K562 (cell line): ENCODE data around the gene NR1D2. TPM values are rescaled to one million over a fixed set of nuclear protein-coding genes. Genes with fewer than 3 reads are reported as not detected.
A peak's percentile ranks its signal among the peaks of the same experiment; 100 is the strongest.

ENCODE experiments used
- ATF7 ChIP-seq: fragments of 450-650 bp; IDR thresholded peaks from 2 replicates; pipeline ENCODE4 v1.7.1; 2014; ENCODE audit warnings: mild to moderate bottlenecking, moderate library complexity
- CBX8 ChIP-seq: fragments of 200-600 bp; sonication (generic); IDR thresholded peaks from 2 replicates; pipeline ENCODE4 v1.6.1; 2012; ENCODE audit warnings: borderline replicate concordance, mixed run types, low read depth, mild to moderate bottlenecking, moderate library complexity, mixed read lengths, low read length, control low read depth, inconsistent platforms; ENCODE audit not compliant: poor library complexity, severe bottlenecking; ENCODE audit errors: extremely low read depth
- CTCFL ChIP-seq: IDR thresholded peaks from 2 replicates; pipeline ENCODE4 v1.6.1; 2011; ENCODE audit warnings: borderline replicate concordance, low read depth, mild to moderate bottlenecking, moderate library complexity, low read length; ENCODE audit not compliant: insufficient read depth, poor library complexity, severe bottlenecking
- LEF1 ChIP-seq: fragments of 450-650 bp; IDR thresholded peaks from 2 replicates; pipeline ENCODE4 v1.6.1; 2016; ENCODE audit warnings: mild to moderate bottlenecking
- MAFG ChIP-seq: fragments of 450-650 bp; conservative IDR thresholded peaks from 2 replicates; pipeline ENCODE4 v1.6.1; 2016; ENCODE audit warnings: missing genetic modification characterization, missing compliant biosample characterization
- MXD1 ChIP-seq: fragments of 250-450 bp; sonication (Bioruptor Pico); IDR thresholded peaks from 2 replicates; pipeline ENCODE4 v1.8.0; 2021; ENCODE audit warnings: borderline replicate concordance, mild to moderate bottlenecking, moderate library complexity; ENCODE audit not compliant: poor library complexity, severe bottlenecking
- MXI1 ChIP-seq: IDR thresholded peaks from 2 replicates; pipeline ENCODE4 v1.6.1; 2011; ENCODE audit warnings: low read depth, mild to moderate bottlenecking, improper control_type of control experiment, low read length
- NEUROD1 ChIP-seq: fragments of 150-350 bp; IDR thresholded peaks from 2 replicates; pipeline ENCODE4 v1.6.1; 2014; ENCODE audit warnings: borderline replicate concordance, low read length, low read depth; ENCODE audit not compliant: partially characterized antibody
- NFIC ChIP-seq: fragments of 450-650 bp; IDR thresholded peaks from 2 replicates; pipeline ENCODE4 v1.6.1; 2017; ENCODE audit warnings: mild to moderate bottlenecking, inconsistent platforms
- NR1H2 ChIP-seq: sonication (generic); formaldehyde crosslinking; IDR thresholded peaks from 2 replicates; pipeline ENCODE4 v1.4.0; 2020; ENCODE audit warnings: mild to moderate bottlenecking, missing genetic modification reagents
- NR2F6 ChIP-seq: fragments of 450-650 bp; formaldehyde crosslinking; IDR thresholded peaks from 2 replicates; pipeline ENCODE4 v1.4.0; 2020; ENCODE audit warnings: mild to moderate bottlenecking
- SREBF1 ChIP-seq: fragments of 150-350 bp; IDR thresholded peaks from 2 replicates; pipeline ENCODE4 v1.6.1; 2014; ENCODE audit warnings: antibody characterized with exemption, low read depth, low read length, borderline replicate concordance
- SRSF7 ChIP-seq: fragments of 200-400 bp; formaldehyde crosslinking; optimal IDR thresholded peaks from 2 replicates; pipeline ENCODE3; 2017; ENCODE audit warnings: mild to moderate bottlenecking, low read depth, low read length
- TAF9B ChIP-seq: fragments of 450-650 bp; IDR thresholded peaks from 2 replicates; pipeline ENCODE4 v1.6.1; 2018; ENCODE audit warnings: mild to moderate bottlenecking; ENCODE audit not compliant: partially characterized antibody
- U2AF1 ChIP-seq: fragments of 200-400 bp; formaldehyde crosslinking; optimal IDR thresholded peaks from 2 replicates; pipeline ENCODE3; 2017; ENCODE audit warnings: mild to moderate bottlenecking, low read depth, low read length, moderate library complexity
- ZNF431 ChIP-seq: sonication (generic); formaldehyde crosslinking; IDR thresholded peaks from 2 replicates; pipeline ENCODE4 v1.8.0; 2022; ENCODE audit warnings: mild to moderate bottlenecking, missing genetic modification reagents
- ZNF57 ChIP-seq: fragments of 450-650 bp; formaldehyde crosslinking; IDR thresholded peaks from 2 replicates; pipeline ENCODE4 v1.4.0; 2020; ENCODE audit warnings: mild to moderate bottlenecking, moderate library complexity
- polyA plus RNA-seq, 8 experiments: library from polyadenylated mRNA; depleted of rRNA in 4 of 8; stranded (reverse) in 5 of 8; unstranded in 3 of 8; fragments of >200 nt; fragmentation: Nextera tagmentation in 2 of 8; fragmentation: Illumina TruSeq in 1 of 8; extraction: Ambion mirVana in 2 of 8; extraction: Trizol in 1 of 8; gene quantifications; 2 replicates each; pipeline versions ENCODE4 v1.2.1 to v1.2.3, GENCODE V29; 2011 to 2014; ENCODE audit warnings: inconsistent platforms in 1 of 8, missing spikeins in 1 of 8
- total RNA-seq, 7 experiments: library from RNA; depleted of rRNA in 6 of 7; stranded (reverse); fragments of >200 nt in 6 of 7; fragmentation: Illumina TruSeq in 2 of 7; extraction: Trizol in 2 of 7; gene quantifications; 2 replicates each; pipeline versions ENCODE4 v1.2.1 to v1.2.3, GENCODE V29; 2011 to 2021; ENCODE audit warnings: low replicate concordance in 1 of 7
- TF ChIP-seq, protein P1 (sequence below): fragments of 450-650 bp; formaldehyde crosslinking; IDR thresholded peaks from 2 replicates; pipeline ENCODE4 v1.4.0; 2022; ENCODE audit warnings: missing genetic modification characterization
- TF ChIP-seq, protein P2 (sequence below): fragments of 450-650 bp; IDR thresholded peaks from 2 replicates; pipeline ENCODE4 v1.6.1; 2014; ENCODE audit warnings: low read depth, mild to moderate bottlenecking, moderate library complexity, borderline replicate concordance
- TF ChIP-seq, protein P3 (sequence below): fragments of 250-450 bp; sonication (Bioruptor Pico); IDR thresholded peaks from 2 replicates; pipeline ENCODE4 v1.5.0; 2020; ENCODE audit warnings: mild to moderate bottlenecking

Gene NR1D2
- total and polyA plus RNA-seq, 9 of the 15 experiments (the other 6 are each of a cell fraction or from before 2014, with no cell fraction given): 1.2 to 5.5 (median 2.9) TPM

DNA sequence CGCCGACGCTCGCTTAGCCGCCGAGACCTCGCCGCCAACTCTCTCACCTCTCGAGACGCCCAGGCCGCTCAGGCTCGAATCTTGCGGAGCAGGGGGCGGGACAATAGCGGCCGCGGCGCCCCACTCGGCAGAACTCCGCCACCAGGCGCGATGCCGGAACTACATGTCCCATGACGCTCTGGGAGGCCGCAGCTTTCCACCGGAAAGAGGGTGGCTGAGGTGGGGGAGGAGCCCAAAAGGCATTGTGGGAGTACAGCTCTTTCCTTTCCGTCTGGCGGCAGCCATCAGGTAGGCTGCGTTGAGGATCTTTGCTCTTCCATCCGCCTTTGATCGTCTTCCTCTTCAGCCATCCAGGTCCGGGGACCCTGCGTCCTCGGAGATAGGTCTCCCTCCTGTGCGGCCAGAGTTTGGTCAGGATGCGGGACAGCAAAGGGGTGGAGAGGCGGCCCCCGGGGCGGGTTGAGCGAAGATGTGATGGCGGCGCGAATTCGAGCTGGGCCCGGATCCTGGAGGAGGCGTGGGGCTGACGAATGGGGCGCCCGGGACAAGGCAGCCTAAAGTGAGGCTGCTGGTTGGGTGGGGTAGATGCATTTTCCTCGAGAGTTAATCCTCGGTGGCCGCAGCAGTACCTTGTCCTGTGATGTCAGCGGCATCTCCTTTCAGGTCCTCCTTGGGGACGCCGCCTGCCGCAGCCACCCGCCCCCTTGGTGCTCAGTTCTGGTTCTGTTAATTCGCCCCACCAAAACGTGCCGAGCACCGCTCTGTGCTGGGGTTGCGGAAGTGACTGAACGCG, 28.0 kb upstream of the NR1D2 start, which contains the start of the genes NKIRAS1 and RPL15 (continued):
- TF ChIP-seq CBX8: no peak
- no peak for TF ChIP-seq MXD1 (CRISPR knock-in tag)
- TF ChIP-seq CTCFL: peak; percentile 41
- peak; percentile 83 for TF ChIP-seq ZNF431
- TF ChIP-seq, protein P1, sequence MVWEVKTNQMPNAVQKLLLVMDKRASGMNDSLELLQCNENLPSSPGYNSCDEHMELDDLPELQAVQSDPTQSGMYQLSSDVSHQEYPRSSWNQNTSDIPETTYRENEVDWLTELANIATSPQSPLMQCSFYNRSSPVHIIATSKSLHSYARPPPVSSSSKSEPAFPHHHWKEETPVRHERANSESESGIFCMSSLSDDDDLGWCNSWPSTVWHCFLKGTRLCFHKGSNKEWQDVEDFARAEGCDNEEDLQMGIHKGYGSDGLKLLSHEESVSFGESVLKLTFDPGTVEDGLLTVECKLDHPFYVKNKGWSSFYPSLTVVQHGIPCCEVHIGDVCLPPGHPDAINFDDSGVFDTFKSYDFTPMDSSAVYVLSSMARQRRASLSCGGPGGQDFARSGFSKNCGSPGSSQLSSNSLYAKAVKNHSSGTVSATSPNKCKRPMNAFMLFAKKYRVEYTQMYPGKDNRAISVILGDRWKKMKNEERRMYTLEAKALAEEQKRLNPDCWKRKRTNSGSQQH: peak; percentile 26; the same call in 1 of the 2 replicates
- TF ChIP-seq TAF9B: peak; percentile 100
- TF ChIP-seq, protein P2, sequence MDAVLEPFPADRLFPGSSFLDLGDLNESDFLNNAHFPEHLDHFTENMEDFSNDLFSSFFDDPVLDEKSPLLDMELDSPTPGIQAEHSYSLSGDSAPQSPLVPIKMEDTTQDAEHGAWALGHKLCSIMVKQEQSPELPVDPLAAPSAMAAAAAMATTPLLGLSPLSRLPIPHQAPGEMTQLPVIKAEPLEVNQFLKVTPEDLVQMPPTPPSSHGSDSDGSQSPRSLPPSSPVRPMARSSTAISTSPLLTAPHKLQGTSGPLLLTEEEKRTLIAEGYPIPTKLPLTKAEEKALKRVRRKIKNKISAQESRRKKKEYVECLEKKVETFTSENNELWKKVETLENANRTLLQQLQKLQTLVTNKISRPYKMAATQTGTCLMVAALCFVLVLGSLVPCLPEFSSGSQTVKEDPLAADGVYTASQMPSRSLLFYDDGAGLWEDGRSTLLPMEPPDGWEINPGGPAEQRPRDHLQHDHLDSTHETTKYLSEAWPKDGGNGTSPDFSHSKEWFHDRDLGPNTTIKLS: peak; percentile 90
- peak; percentile 79 for TF ChIP-seq NFIC
- peak; percentile 86 for TF ChIP-seq LEF1
- no peak for TF ChIP-seq SREBF1
- no peak for TF ChIP-seq MAFG (tag)
- peak; percentile 50 for TF ChIP-seq NEUROD1
- TF ChIP-seq, protein P3, sequence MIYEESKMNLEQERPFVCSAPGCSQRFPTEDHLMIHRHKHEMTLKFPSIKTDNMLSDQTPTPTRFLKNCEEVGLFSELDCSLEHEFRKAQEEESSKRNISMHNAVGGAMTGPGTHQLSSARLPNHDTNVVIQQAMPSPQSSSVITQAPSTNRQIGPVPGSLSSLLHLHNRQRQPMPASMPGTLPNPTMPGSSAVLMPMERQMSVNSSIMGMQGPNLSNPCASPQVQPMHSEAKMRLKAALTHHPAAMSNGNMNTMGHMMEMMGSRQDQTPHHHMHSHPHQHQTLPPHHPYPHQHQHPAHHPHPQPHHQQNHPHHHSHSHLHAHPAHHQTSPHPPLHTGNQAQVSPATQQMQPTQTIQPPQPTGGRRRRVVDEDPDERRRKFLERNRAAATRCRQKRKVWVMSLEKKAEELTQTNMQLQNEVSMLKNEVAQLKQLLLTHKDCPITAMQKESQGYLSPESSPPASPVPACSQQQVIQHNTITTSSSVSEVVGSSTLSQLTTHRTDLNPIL (CRISPR knock-in tag): 0 out of 2 replicates have a peak, but pooled peaks have one; percentile 7
- peak; percentile 34; the same call in 1 of the 2 replicates for TF ChIP-seq MXI1
- TF ChIP-seq ZNF57 (CRISPR knock-in tag): 0 out of 2 replicates have a peak, but pooled peaks have one; percentile 59
- peak; percentile 10; the same call in 1 of the 2 replicates for TF ChIP-seq NR2F6 (CRISPR knock-in tag)
- TF ChIP-seq U2AF1: no peak
- TF ChIP-seq NR1H2 (CRISPR knock-in tag): 0 out of 2 replicates have a peak, but pooled peaks have one; percentile 16
- TF ChIP-seq SRSF7: no peak
- peak; percentile 82 for TF ChIP-seq ATF7
